Spleen (tissue), 11 donors: ENCODE measurements around the gene PPFIA1. TPM values are rescaled to one million over a fixed set of nuclear protein-coding genes. Genes with fewer than 3 reads are reported as not detected.

Experiments used
- DNase-seq: peaks from one replicate; pipeline ENCODE4 v3.0.0-alpha.2; 2020
- H3K27ac ChIP-seq, 8 donors: fragments of 200-600 bp; sonication (generic) in 7 of 8; 1 replicate in 4 of 8; 2 replicates in 4 of 8; pipeline versions ENCODE4 v1.5.0 to v1.8.0; 2016 to 2021; ENCODE audit warnings: inconsistent platforms in 4 of 8, mild to moderate bottlenecking in 4 of 8, moderate library complexity in 1 of 8
- H3K27me3 ChIP-seq, 7 donors: fragments of 200-600 bp; sonication (generic) in 6 of 7; replicated peaks in 1 of 7; 1 replicate in 4 of 7; 2 replicates in 3 of 7; pipeline versions ENCODE4 v1.5.0 to v1.8.0; 2016 to 2021; ENCODE audit warnings: inconsistent platforms in 3 of 7, mild to moderate bottlenecking in 1 of 7
- H3K36me3 ChIP-seq, 6 donors: fragments of 200-600 bp; sonication (generic) in 5 of 6; 1 replicate in 4 of 6; 2 replicates in 2 of 6; pipeline versions ENCODE4 v1.5.0 to v1.8.0; 2016 to 2021; ENCODE audit warnings: inconsistent platforms in 2 of 6
- H3K4me1 ChIP-seq, 6 donors: fragments of 200-600 bp; sonication (generic) in 5 of 6; 1 replicate in 3 of 6; 2 replicates in 3 of 6; pipeline versions ENCODE4 v1.5.0 to v1.8.0; 2016 to 2021; ENCODE audit warnings: inconsistent platforms in 3 of 6
- H3K4me3 ChIP-seq, 8 donors: fragments of 200-600 bp; sonication (generic) in 7 of 8; 1 replicate in 4 of 8; 2 replicates in 4 of 8; pipeline versions ENCODE4 v1.5.0 to v1.8.0; 2016 to 2021; ENCODE audit warnings: inconsistent platforms in 4 of 8, mild to moderate bottlenecking in 4 of 8, moderate library complexity in 2 of 8
- H3K9me3 ChIP-seq, 8 donors: fragments of 200-600 bp; sonication (generic) in 7 of 8; 1 replicate in 4 of 8; 2 replicates in 4 of 8; pipeline versions ENCODE4 v1.5.0 to v1.8.0; 2016 to 2021; ENCODE audit warnings: inconsistent platforms in 4 of 8
- POLR2A ChIP-seq, 3 donors: fragments of 450-650 bp; IDR thresholded peaks; one replicate each; pipeline ENCODE4 v1.5.1; 2017; ENCODE audit warnings: antibody characterized with exemption in 3 of 3, mild to moderate bottlenecking in 1 of 3
- POLR2AphosphoS5 ChIP-seq, 3 donors: sonication (generic); formaldehyde crosslinking; IDR thresholded peaks; one replicate each; pipeline ENCODE4 v1.5.1; 2017; ENCODE audit warnings: antibody characterized with exemption in 3 of 3
- WGBS, 5 donors: extraction: QIAGEN DNeasy Blood & Tissue Kit in 3 of 5; methylation state at CpG; one replicate each; pipeline versions ENCODE4 v1.1.5 to v1.1.7; 2013 to 2018; 5-methylcytosine and 5-hydroxymethylcytosine counted together
- intact Hi-C: fragments of 100-400 bp; cut with DNase I; formaldehyde crosslinking; loops from one replicate; pipeline ENCODE4 v1.15.0; 2023; ENCODE audit warnings: low total_unique reads
- polyA plus RNA-seq, 3 donors: library from polyadenylated mRNA; stranded (reverse); fragments of 200-250 nt; gene quantifications; one replicate each; pipeline ENCODE4 v1.2.1, GENCODE V29; 2013
- total RNA-seq, 7 donors: library from RNA; depleted of rRNA in 3 of 7; stranded (reverse); fragments of >200 nt in 3 of 7; fragmentation: NEBNext Ultra II Directional in 4 of 7; extraction: Animal tissue kit (Norgen Biotek cat#: 25700) in 4 of 7; gene quantifications; one replicate each; pipeline versions ENCODE4 v1.1.0 to v1.2.1, GENCODE V29; 2016 to 2021
- TF ChIP-seq, protein P1 (sequence below), 11 experiments: fragments of 200-600 bp in 7 of 11; fragments of 450-650 bp in 4 of 11; sonication (generic) in 4 of 11; IDR thresholded peaks in 8 of 11; conservative IDR thresholded peaks in 3 of 11; 1 replicate in 7 of 11; 2 replicates in 4 of 11; pipeline versions ENCODE4 v1.4.0 to v1.8.0; 2016 to 2021; ENCODE audit warnings: antibody characterized with exemption in 11 of 11, inconsistent platforms in 4 of 11, mild to moderate bottlenecking in 1 of 11
- donor health status: healthy with polysubstance abuse.
- donor health status: DM: no; HTN: no; CAD: no; lungs with moderate emphysema.
- donor health status: DM: no; HTN: no; CAD: no.
- donor health status: Bipolar disorder and iron deficiency.
- donor health status: healthy.
- donor health status: DM: no; HTN: no; CAD: no.
- donor health status: DM: yes; HTN: yes; CAD: no.

PPFIA1 gene
- total and polyA plus RNA-seq, 10 donors = 7.6 to 73.5 (median 55.0) TPM

DNA sequence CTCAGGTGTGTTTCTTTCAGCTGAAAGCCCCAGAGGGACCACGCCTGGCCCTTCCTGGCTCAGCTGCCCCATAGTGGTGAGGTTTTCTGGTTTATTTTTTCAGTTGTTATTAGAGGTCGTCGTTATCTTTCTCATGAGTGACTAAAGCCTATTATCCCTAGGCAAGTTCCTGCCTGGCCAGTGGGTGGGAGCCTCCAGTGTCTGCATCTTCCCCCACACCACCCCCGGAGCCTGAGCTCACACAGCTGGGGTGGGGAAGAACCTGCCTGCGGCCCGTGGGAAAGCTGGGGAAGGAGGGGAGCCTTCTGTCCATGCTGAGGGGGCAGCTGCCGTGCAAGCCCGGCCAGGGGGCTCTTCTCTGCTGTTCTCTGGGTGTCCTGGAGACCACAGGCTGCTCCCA, 24.3 kb upstream of the PPFIA1 start:
- TF ChIP-seq, protein P1, sequence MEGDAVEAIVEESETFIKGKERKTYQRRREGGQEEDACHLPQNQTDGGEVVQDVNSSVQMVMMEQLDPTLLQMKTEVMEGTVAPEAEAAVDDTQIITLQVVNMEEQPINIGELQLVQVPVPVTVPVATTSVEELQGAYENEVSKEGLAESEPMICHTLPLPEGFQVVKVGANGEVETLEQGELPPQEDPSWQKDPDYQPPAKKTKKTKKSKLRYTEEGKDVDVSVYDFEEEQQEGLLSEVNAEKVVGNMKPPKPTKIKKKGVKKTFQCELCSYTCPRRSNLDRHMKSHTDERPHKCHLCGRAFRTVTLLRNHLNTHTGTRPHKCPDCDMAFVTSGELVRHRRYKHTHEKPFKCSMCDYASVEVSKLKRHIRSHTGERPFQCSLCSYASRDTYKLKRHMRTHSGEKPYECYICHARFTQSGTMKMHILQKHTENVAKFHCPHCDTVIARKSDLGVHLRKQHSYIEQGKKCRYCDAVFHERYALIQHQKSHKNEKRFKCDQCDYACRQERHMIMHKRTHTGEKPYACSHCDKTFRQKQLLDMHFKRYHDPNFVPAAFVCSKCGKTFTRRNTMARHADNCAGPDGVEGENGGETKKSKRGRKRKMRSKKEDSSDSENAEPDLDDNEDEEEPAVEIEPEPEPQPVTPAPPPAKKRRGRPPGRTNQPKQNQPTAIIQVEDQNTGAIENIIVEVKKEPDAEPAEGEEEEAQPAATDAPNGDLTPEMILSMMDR (IDR thresholded peaks at IDR 0.05 in 8 of 11, conservative IDR thresholded peaks at IDR 0.05 in 3 of 11) = no peak
- TF ChIP-seq POLR2A (IDR thresholded peaks at IDR 0.05) (no peak), POLR2AphosphoS5 (IDR thresholded peaks at IDR 0.05) (no peak)
- Histone ChIP-seq H3K36me3 (no peaks in the 10 kb centered on the region), H3K4me1 (no peaks in the 10 kb centered on the region), H3K27me3 (peaks cover 0 to 5% (median 0%) of the 10 kb centered on the region in 7 donors), H3K9me3 (peaks cover 0 to 2% (median 0%) of the 10 kb centered on the region in 8 donors), H3K27ac (no peak overlapping the region), H3K4me3 (no peak overlapping the region)
- intact Hi-C loops = no loop called here
- WGBS, 5 donors = 65 to 82% (median 76%) methylated on average over 8 of the region's 8 CpGs
- no peak for DNase-seq

DNA sequence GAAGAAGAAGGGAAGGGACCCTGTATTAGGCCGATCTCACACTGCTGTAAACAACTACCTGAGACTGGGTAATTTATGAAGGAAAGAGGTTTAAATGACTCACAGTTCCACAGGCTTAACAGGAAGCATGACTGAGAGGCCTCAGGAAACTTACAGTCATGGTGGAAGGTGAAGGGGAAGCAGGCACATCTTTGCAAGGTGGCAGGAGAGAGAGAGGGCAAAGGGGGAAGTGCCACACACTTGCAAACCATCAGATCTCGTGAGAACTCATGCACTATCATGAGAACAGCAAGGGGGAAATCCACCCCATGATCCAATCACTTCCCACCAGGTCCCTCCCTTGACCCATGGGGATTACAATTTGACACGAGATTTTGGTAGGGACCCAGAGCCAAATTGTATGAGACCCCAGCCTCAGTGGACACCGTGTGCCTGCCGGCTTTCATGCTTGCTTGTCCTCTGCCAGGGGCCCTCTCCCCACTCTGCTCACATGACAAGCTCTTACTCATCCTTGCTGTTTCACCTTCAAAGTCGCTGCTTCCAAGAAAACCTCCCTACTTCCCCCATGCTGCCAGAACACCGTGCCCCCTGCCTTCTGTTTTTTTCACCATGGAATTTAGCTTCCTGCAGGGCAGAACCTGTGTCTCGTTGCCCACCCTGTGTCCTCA, 23.3 kb upstream of the PPFIA1 start:
- intact Hi-C loops = no loop called here
- TF ChIP-seq POLR2A (IDR thresholded peaks at IDR 0.05) (no peak), POLR2AphosphoS5 (IDR thresholded peaks at IDR 0.05) (no peak)
- TF ChIP-seq, protein P1 (IDR thresholded peaks at IDR 0.05 in 8 of 11, conservative IDR thresholded peaks at IDR 0.05 in 3 of 11) = no peak
- DNase-seq = no peak
- 57 to 67% (median 64%) methylated on average over 8 of the region's 8 CpGs for WGBS, 5 donors
- Histone ChIP-seq H3K36me3 (no peaks in the 10 kb centered on the region), H3K4me1 (no peaks in the 10 kb centered on the region), H3K27me3 (peaks cover 0 to 5% (median 0%) of the 10 kb centered on the region in 7 donors), H3K9me3 (peaks cover 0 to 2% (median 0%) of the 10 kb centered on the region in 8 donors), H3K27ac (no peak overlapping the region), H3K4me3 (no peak overlapping the region)

- WGBS, 5 donors = 58 to 86% (median 70%) methylated on average over 4 of the region's 4 CpGs
- Histone ChIP-seq H3K4me3 (no peak overlapping the region), H3K27me3 (peaks cover 0 to 5% (median 0%) of the 10 kb centered on the region in 7 donors), H3K36me3 (no peaks in the 10 kb centered on the region), H3K4me1 (no peaks in the 10 kb centered on the region), H3K27ac (no peak overlapping the region), H3K9me3 (peaks cover 0 to 2% (median 0%) of the 10 kb centered on the region in 8 donors)
- TF ChIP-seq POLR2A (IDR thresholded peaks at IDR 0.05) (no peak), POLR2AphosphoS5 (IDR thresholded peaks at IDR 0.05) (no peak)
- TF ChIP-seq, protein P1 (IDR thresholded peaks at IDR 0.05 in 8 of 11, conservative IDR thresholded peaks at IDR 0.05 in 3 of 11) = no peak
- DNase-seq = no peak
- intact Hi-C loops = no loop called here
Observed at GRCh38 chr11:70247710-70248072, 22.8 kb upstream of the PPFIA1 start.

DNA sequence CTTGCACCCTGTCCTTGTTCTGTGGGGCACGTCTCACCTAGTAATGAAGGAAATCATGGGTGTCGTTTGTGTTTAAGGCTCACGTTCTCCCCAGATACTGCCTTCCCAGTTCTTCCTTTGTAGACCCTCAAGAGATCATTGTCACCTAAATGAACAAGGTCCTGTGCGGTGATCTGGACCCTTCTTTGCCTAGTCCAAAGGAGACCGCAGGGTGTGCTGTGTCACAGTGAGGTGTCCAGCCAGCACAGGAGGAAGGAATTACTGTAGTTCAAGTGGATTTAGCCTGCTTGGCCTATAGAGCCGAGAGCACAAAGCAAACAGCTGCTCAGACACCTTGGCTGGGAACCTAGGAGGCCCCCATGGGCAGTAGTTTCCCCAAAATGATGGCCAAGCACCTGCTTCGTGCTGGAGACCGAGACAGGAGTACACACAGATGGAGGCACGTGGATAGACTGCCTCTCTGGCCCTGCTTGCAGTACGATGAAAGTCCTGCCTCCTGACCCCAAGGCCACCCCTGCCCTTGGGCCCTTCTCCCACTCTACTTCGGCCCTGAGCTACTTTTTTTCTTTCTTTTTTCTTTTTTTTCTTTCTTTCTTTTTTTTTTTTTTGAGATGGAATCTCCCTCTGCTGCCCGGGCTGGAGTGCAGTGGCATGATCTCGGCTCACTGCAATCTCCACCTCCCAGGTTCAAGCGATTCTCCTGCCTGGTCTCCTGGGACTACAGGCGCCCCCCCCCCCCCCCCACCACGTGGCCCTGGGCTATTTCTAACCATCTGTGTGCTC, 19.4 kb upstream of the PPFIA1 start:
- TF ChIP-seq POLR2A (IDR thresholded peaks at IDR 0.05) (no peak), POLR2AphosphoS5 (IDR thresholded peaks at IDR 0.05) (no peak)
- TF ChIP-seq, protein P1 (IDR thresholded peaks at IDR 0.05 in 8 of 11, conservative IDR thresholded peaks at IDR 0.05 in 3 of 11) = no peak
- 74 to 83% (median 80%) methylated on average over 14 to 16 of the region's 16 CpGs for WGBS, 5 donors
- peaks cover 0 to 12% (median 0%) of the 10 kb centered on the region in 7 donors for H3K27me3 ChIP-seq
- H3K27ac ChIP-seq = no peak overlapping the region
- no peak for DNase-seq
- H3K36me3 ChIP-seq = no peaks in the 10 kb centered on the region
- no peak overlapping the region for H3K4me3 ChIP-seq
- H3K9me3 ChIP-seq = peaks cover 0 to 2% (median 0%) of the 10 kb centered on the region in 8 donors
- H3K4me1 ChIP-seq = peaks cover 0 to 6% (median 0%) of the 10 kb centered on the region in 6 donors
- intact Hi-C loops = no loop called here
